Measurements from ENCODE around the gene MRNIP.
A peak's percentile ranks its signal among the peaks of the same experiment; 100 is the strongest.

MRNIP gene

DNA sequence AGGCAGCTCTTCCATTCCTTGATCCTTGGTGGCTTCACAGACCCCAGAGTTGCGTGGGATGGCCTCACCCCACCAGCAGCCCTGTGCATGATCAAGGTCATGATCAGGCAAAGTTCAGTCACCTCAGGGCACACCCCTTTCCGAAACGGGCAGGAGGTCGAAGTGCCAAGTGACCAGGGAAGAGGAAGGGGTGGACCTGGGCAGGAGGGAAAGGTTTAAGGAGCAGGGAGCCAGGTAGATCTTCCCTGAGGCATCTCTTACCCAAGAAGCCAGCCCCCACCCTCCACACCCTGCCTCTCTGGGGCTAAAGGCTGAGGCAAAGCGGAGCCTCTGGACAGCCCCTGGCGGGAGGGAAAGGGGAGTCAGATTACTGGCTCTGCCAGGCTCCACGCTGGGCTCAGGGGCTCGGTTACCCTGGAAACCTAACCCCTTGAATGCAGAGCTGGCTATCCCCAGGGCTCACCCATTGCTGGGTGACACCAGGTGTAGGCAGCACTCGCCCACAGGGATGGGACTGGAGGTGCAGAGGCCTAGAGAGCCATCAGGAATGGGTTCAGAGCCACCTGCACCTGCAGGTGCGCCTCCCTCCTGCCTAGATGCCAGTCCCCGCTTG is 55.6 kb downstream of the MRNIP start:
- TF ChIP-seq, protein P1, sequence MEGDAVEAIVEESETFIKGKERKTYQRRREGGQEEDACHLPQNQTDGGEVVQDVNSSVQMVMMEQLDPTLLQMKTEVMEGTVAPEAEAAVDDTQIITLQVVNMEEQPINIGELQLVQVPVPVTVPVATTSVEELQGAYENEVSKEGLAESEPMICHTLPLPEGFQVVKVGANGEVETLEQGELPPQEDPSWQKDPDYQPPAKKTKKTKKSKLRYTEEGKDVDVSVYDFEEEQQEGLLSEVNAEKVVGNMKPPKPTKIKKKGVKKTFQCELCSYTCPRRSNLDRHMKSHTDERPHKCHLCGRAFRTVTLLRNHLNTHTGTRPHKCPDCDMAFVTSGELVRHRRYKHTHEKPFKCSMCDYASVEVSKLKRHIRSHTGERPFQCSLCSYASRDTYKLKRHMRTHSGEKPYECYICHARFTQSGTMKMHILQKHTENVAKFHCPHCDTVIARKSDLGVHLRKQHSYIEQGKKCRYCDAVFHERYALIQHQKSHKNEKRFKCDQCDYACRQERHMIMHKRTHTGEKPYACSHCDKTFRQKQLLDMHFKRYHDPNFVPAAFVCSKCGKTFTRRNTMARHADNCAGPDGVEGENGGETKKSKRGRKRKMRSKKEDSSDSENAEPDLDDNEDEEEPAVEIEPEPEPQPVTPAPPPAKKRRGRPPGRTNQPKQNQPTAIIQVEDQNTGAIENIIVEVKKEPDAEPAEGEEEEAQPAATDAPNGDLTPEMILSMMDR (IDR thresholded peaks at IDR 0.05; ENCODE audit: low read length, missing control alignments): no peak
- DNase-seq (ENCODE audit: low read depth): no peak
- H3K4me3 ChIP-seq (replicated peaks; ENCODE audit: low read depth, low read length): no peak overlapping the region

DNA sequence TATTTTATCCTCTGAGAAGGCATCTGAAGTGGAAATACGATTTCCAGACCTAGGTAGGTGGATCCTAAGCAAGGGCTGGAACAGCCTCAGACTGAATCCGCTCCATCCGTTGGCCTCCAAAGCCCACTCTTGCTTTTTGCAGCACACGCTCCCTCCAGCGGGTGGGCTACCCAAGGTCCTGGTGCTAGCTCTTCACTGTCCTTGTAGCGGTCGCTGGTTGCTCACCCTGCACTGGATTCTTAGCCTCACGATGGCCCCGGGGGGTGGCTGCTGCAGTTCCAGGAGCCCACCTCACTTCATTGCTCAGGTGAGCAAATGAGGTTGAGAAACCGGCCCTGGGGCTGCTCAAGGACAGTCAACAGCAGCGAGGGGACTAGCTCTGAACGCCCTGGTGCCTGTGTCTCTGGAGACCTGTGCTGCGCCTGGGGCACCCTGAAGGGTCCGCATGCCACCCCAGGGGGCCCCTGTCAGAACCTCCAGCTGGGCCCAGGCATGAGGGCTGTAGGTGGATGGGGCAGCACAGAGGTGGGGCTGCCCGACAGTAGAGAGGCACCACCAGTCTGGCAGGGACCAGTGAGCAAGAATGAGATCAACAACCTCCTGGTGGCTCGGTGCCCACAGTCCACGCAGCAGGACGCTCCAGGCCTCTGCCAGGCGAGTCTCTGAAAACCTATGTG is 56.3 kb downstream of the MRNIP start:
- no peak overlapping the region for H3K4me3 ChIP-seq (replicated peaks; ENCODE audit: low read depth, low read length)
- TF ChIP-seq, protein P1 (IDR thresholded peaks at IDR 0.05; ENCODE audit: low read length, missing control alignments): no peak
- no peak for DNase-seq (ENCODE audit: low read depth)

DNA sequence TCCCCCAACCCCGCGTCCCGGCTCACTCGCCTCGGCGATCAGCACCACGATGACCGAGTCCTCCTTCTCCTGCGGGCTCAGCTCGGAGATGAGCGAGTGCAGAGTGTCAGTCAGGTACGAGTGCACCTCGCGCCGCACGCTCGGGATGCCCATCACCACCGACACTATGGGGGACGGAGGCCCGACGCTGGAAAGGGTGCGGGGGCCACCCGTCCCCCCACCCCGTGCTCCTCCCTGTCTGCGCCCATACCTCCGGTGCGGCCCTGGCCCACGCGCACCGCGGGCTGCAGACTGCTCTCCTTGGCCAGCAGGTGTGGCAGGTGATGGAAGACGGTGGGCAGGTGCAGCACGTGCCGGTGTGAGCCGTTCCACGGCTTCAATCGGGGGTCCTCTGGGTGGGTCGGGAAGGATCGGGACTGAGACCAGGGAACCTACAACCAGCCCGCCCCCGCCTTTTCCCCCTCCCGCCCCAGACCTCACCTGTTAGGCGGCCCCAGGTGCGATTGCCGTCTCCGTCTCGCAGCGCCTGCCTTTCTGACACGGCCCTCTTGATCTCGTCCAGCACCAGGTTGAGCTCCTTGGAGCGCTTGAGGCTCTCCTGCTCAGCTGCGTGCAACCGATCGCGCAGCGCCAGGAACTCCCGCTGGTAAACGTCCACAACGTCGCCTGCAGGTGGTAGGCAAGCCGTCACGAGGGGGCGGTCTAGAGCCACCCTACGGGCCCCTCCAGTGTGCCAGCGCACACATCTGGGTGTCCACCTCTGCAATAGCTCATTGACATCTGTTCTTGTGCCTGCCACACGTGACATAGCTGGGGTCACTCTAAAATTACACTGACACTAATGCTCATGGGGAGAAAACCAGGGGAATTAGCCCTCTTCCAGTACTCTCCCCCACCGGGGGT is 57.1 kb downstream of the MRNIP start:
- peak; percentile 59 for DNase-seq (ENCODE audit: low read depth)
- TF ChIP-seq, protein P1 (IDR thresholded peaks at IDR 0.05; ENCODE audit: low read length, missing control alignments): peak; percentile 49

DNA sequence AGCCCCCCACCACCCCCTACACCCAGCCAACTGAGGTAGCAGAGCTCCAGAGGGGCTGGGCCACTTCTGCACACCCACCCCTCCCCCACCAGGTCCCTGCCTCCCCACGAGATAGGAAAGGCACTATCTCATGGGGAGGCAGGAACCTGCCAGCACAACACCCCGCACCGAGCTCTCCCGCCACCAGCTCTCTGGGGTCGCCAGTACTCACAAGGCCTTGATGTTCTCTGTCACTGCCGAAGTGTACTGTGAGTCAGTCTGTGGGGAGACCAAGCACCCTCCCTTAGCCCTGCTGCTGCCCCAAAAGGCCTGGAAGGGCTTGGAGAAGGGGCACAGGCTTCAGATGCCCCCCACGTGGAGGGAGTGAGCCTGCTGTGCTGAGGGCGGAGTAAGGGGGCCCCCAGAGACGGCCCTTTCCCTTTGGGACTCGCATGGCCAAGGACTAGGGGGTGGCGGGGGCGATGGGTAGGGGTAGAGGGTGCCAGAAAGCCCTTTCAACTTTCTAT is 57.9 kb downstream of the MRNIP start:
- no peak overlapping the region for H3K4me3 ChIP-seq (replicated peaks; ENCODE audit: low read depth, low read length)
- no peak for DNase-seq (ENCODE audit: low read depth)
- TF ChIP-seq, protein P1 (IDR thresholded peaks at IDR 0.05; ENCODE audit: low read length, missing control alignments): no peak

More for the DNA sequence above, 57.1 kb downstream of the MRNIP start:
- H3K4me3 ChIP-seq (replicated peaks; ENCODE audit: low read depth, low read length): no peak overlapping the region

DNA sequence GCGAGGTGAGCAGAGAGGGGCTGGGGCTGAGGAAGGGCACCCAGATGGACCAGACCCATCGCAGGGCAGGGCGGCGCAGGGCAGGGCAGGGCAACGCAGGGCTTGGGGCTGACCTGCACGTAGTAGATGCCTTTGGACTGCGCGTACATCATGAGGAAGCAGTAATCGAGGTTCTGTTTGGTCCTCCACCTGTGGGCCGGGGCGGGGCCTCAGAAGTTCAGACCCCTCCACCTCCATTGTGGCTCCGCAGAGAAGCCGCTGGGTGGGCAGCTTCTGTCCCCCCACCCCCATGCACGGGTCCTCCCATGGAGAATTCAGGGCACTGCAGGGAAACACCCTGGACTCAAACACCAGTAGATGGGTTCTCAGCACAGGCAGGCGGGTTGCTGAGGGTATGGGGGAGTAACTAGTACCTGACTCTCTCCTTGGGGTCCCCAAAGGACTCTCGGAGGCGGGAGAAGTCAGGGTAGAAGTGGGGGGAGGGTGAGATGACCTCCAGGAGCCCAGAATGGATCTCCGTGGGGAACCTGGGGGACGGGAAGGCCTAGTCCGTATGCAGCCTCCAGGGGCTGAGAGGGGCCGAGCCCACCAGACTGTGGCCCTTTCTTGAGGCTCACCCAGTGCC is 58.4 kb downstream of the MRNIP start:
- DNase-seq (ENCODE audit: low read depth): no peak
- H3K4me3 ChIP-seq (replicated peaks; ENCODE audit: low read depth, low read length): no peak overlapping the region
- TF ChIP-seq, protein P1 (IDR thresholded peaks at IDR 0.05; ENCODE audit: low read length, missing control alignments): no peak

DNA sequence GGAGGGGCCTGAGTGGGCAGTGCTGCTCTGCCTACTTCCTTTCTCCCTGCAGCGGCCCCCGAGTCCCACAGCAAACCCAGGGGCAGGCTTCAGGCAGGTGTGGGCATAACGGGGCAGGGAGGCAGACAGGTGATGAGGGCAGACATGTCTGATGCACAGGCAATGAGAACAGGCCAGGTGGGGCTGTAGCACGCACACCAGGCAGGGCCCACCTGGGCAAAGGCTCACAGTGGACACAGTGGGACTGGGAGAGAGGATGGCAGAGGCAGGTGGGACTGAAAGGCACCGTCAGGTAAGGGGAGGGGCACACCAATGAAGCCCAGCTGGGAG is 59.0 kb downstream of the MRNIP start:
- no peak for DNase-seq (ENCODE audit: low read depth)
- no peak overlapping the region for H3K4me3 ChIP-seq (replicated peaks; ENCODE audit: low read depth, low read length)
- TF ChIP-seq, protein P1 (IDR thresholded peaks at IDR 0.05; ENCODE audit: low read length, missing control alignments): no peak
